Measurements from ENCODE around the gene PPHLN1.

PPHLN1 gene

GRCh38 chr12:42420395-42420794 is 94.4 kb downstream of the PPHLN1 start:
- H3K9me3 Mint-ChIP-seq, result no peaks in the 10 kb centered on the region

GRCh38 chr12:42421844-42422779 is 96.1 kb downstream of the PPHLN1 start:
- ATAC-seq (replicated peaks) (peak; percentile 77 to 86), DNase-seq (no peak)
- Mint-ChIP-seq H3K4me3 (no peak overlapping the region), H3K36me3 (peaks cover 10 to 38% of the 10 kb centered on the region in 2 donors), H3K9me3 (no peaks in the 10 kb centered on the region), H3K27ac (no peak overlapping the region), H3K4me1 (peaks cover 11 to 12% of the 10 kb centered on the region in 2 donors), H3K27me3 (no peaks in the 10 kb centered on the region)

More at GRCh38 chr12:42420395-42420794, 94.4 kb downstream of the PPHLN1 start:
- Mint-ChIP-seq H3K27ac (no peak overlapping the region), H3K4me3 (no peak overlapping the region), H3K27me3 (no peaks in the 10 kb centered on the region), H3K36me3 (peaks cover 14 to 40% of the 10 kb centered on the region in 2 donors), H3K4me1 (peaks cover 12 to 26% of the 10 kb centered on the region in 2 donors)
- DNase-seq, result no peak
- ATAC-seq (replicated peaks), result no peak

DNA sequence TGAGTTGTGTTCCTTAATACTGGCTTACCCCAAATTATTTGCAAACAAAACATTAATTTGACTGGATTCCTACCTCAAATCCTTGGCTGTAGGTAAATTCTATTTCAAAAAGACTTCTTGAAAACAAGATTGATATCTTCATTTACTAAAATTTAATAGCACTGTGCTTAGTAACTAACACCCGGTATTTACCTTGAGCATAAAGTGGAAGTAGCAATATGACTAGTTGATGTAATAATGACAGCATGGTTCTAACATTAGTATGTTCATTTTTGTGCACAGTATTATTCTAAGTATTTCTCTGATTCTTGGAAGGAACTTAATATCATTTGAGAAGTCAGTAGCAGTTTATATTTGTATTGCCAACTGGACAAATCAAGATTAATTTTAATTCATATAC is 96.8 kb downstream of the PPHLN1 start:
- peak in 1 of 2 donors; percentile 50 for ATAC-seq (replicated peaks)
- Mint-ChIP-seq H3K9me3 (no peaks in the 10 kb centered on the region), H3K4me3 (no peak overlapping the region), H3K4me1 (peaks cover 10 to 16% of the 10 kb centered on the region in 2 donors), H3K27ac (no peak overlapping the region), H3K36me3 (peaks cover 14 to 41% of the 10 kb centered on the region in 2 donors), H3K27me3 (no peaks in the 10 kb centered on the region)
- no peak for DNase-seq

- Mint-ChIP-seq H3K27me3 (no peaks in the 10 kb centered on the region), H3K4me3 (no peak overlapping the region), H3K36me3 (peaks cover 27 to 45% of the 10 kb centered on the region in 2 donors), H3K9me3 (no peaks in the 10 kb centered on the region), H3K27ac (no peak overlapping the region), H3K4me1 (peaks cover 6 to 13% of the 10 kb centered on the region in 2 donors)
- ATAC-seq (replicated peaks) (no peak), DNase-seq (no peak)
Measured at GRCh38 chr12:42426746-42427145, 100.8 kb downstream of the PPHLN1 start.

GRCh38 chr12:42428850-42429249 is 102.9 kb downstream of the PPHLN1 start:
- H3K4me3 Mint-ChIP-seq, result no peak overlapping the region
- DNase-seq, result no peak
- H3K27me3 Mint-ChIP-seq, result no peaks in the 10 kb centered on the region
- no peaks in the 10 kb centered on the region for H3K9me3 Mint-ChIP-seq
- H3K27ac Mint-ChIP-seq, result no peak overlapping the region
- no peak for ATAC-seq (replicated peaks)
- peaks cover 40 to 60% of the 10 kb centered on the region in 2 donors for H3K36me3 Mint-ChIP-seq
- peaks cover 6 to 7% of the 10 kb centered on the region in 2 donors for H3K4me1 Mint-ChIP-seq

DNA sequence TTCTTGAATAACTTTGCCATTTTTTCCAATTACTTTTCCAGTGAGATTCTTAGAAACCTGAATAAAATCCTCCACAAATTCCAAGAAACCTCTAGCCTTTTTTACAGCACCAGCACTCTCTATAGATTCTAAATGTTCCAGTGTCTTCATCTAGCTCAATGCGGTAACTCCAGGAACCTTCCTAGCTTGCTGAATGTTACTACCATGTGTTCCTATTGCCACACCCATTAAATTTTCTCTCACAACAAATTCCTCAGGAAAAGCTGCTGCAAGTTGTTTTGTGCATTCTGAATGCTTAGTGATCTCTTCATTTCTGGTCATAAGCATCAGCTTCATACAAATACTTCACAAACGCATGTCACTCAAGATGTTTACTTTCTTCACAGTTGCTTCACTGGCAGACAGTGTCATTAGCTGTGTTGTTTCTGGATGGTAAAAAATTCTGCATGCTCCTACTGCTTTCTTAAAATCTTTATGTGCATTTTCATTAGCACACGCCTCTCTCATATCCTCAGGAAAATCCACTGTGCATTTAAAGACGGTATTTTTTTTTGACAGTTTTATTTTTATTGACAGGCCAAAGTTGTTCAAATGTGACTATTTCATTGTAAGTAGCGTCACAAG is 106.7 kb downstream of the PPHLN1 start:
- no peak overlapping the region for H3K4me3 Mint-ChIP-seq
- H3K9me3 Mint-ChIP-seq, result no peaks in the 10 kb centered on the region
- H3K36me3 Mint-ChIP-seq, result peaks cover 31 to 58% of the 10 kb centered on the region in 2 donors
- peaks cover 9 to 14% of the 10 kb centered on the region in 2 donors for H3K4me1 Mint-ChIP-seq
- no peak for DNase-seq
- no peaks in the 10 kb centered on the region for H3K27me3 Mint-ChIP-seq
- ATAC-seq (replicated peaks), result no peak
- peak overlapping the region; percentile 10 for H3K27ac Mint-ChIP-seq

DNA sequence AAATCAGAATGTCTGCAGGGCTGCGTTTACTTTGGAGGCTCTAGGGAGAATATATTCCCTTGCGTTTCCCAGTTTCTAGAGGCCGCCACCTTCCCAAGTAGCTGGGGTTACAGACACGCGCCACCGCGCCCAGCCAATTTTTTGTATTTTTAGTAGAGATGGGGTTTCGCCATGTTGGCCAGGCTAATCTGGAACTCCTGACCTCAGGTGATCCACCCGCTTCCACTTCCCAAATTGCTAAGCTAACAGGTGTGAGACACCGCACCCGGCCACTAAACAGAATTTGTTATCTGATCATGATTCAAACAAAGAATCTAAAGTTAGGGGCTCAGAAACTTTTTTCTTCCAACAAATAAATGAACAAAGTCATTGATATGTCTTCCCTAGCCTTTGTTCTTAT is 114.6 kb downstream of the PPHLN1 start:
- Mint-ChIP-seq H3K27me3 (no peaks in the 10 kb centered on the region), H3K27ac (no peak overlapping the region)

GRCh38 chr12:42442311-42442759 is 116.4 kb downstream of the PPHLN1 start:
- Mint-ChIP-seq H3K27ac (no peak overlapping the region), H3K9me3 (peaks cover 0 to 13% of the 10 kb centered on the region in 2 donors), H3K36me3 (peaks cover 56 to 76% of the 10 kb centered on the region in 2 donors), H3K4me3 (no peak overlapping the region), H3K4me1 (peaks cover 5 to 12% of the 10 kb centered on the region in 2 donors), H3K27me3 (no peaks in the 10 kb centered on the region)
- no peak for DNase-seq
- no peak for ATAC-seq (replicated peaks)

More for the DNA sequence above, 114.6 kb downstream of the PPHLN1 start:
- DNase-seq (no peak), ATAC-seq (replicated peaks) (no peak)
- H3K9me3 Mint-ChIP-seq, result peaks cover 0 to 13% of the 10 kb centered on the region in 2 donors
- peaks cover 6 to 11% of the 10 kb centered on the region in 2 donors for H3K4me1 Mint-ChIP-seq
- peaks cover 47 to 73% of the 10 kb centered on the region in 2 donors for H3K36me3 Mint-ChIP-seq
- H3K4me3 Mint-ChIP-seq, result no peak overlapping the region

DNA sequence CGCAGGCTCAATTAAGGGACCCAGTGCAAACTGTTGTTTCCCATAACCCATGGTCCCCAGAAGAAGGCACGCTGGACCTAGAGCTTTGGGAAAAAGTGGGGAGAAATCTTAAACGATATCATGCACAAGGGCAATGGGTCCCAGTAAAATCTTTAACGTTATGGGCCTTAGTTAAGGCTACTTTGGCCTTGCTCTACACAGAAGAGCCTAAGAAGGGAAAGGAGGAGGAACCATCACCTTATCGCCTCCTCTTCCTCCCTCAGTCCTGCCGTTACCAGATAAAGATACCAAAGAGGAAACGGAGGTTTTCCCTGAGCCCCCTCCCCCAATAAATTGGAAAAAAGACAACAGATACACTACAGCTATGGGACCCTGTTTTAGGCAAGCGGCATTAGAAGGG is 116.9 kb downstream of the PPHLN1 start:
- peaks cover 5 to 17% of the 10 kb centered on the region in 2 donors for H3K4me1 Mint-ChIP-seq
- ATAC-seq (replicated peaks) (no peak), DNase-seq (no peak)
- no peaks in the 10 kb centered on the region for H3K27me3 Mint-ChIP-seq
- no peak overlapping the region for H3K27ac Mint-ChIP-seq
- H3K9me3 Mint-ChIP-seq, result peaks cover 0 to 13% of the 10 kb centered on the region in 2 donors
- no peak overlapping the region for H3K4me3 Mint-ChIP-seq
- peaks cover 58 to 78% of the 10 kb centered on the region in 2 donors for H3K36me3 Mint-ChIP-seq

GRCh38 chr12:42444192-42444943 is 118.4 kb downstream of the PPHLN1 start:
- Mint-ChIP-seq H3K4me3 (no peak overlapping the region), H3K4me1 (peaks cover 17 to 32% of the 10 kb centered on the region in 2 donors), H3K27me3 (no peaks in the 10 kb centered on the region), H3K27ac (no peak overlapping the region), H3K9me3 (peaks cover 3 to 13% of the 10 kb centered on the region in 2 donors), H3K36me3 (peaks cover 71 to 88% of the 10 kb centered on the region in 2 donors)
- DNase-seq (no peak), ATAC-seq (replicated peaks) (no peak)

DNA sequence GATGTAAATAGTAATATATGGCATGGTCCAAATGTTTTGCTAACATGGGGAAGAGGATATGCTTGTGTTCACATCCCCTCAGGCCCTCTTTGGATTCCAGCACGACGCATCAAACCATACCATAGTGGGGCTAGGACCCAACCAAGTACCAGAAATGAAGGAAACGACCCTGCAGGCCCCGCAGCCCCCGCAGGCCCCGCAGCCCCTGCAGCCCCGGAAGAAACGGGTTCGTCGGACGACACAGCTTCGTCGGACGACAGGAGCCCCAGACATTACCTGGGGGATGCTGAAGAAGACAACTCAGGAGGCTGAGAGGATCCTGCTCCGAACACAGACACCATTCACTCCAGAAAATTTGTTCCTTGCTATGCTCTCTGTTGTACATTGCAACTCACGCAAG is 119.9 kb downstream of the PPHLN1 start:
- Mint-ChIP-seq H3K27me3 (no peaks in the 10 kb centered on the region), H3K4me1 (peaks cover 27 to 47% of the 10 kb centered on the region in 2 donors), H3K36me3 (peaks cover 77 to 94% of the 10 kb centered on the region in 2 donors), H3K4me3 (no peak overlapping the region), H3K9me3 (peaks cover 3 to 13% of the 10 kb centered on the region in 2 donors), H3K27ac (no peak overlapping the region)
- ATAC-seq (replicated peaks), result no peak
- no peak for DNase-seq

DNA sequence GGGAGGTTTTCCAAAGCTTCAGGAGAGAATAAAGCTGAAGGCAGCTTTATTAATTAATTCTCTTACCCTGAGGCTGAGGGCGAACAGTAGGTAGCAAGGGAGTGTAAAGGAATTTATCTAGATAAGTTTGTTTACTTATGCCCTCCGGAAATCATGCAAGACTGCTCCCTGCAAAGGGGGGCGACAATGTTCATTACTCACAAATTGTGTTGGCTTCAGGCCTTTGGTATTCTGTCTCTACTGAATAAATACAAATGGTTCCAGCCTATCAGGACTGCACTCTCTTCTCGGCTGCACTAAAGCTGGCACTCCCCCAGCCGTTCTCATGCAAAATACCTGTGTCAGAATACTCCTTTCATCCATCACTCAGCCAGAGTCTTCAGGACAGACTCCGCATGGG is 120.8 kb downstream of the PPHLN1 start:
- Mint-ChIP-seq H3K27ac (no peak overlapping the region), H3K4me3 (no peak overlapping the region)

GRCh38 chr12:42447371-42447786 is 121.4 kb downstream of the PPHLN1 start:
- peaks cover 3 to 13% of the 10 kb centered on the region in 2 donors for H3K9me3 Mint-ChIP-seq
- DNase-seq (no peak), ATAC-seq (replicated peaks) (peak; percentile 22 to 26)
- H3K27me3 Mint-ChIP-seq, result no peaks in the 10 kb centered on the region
- peak overlapping the region in 1 of 2 donors; percentile 52 for H3K4me3 Mint-ChIP-seq
- peaks cover 69 to 81% of the 10 kb centered on the region in 2 donors for H3K36me3 Mint-ChIP-seq
- peaks cover 34 to 62% of the 10 kb centered on the region in 2 donors for H3K4me1 Mint-ChIP-seq
- no peak overlapping the region for H3K27ac Mint-ChIP-seq

More for the DNA sequence above, 120.8 kb downstream of the PPHLN1 start:
- Mint-ChIP-seq H3K27me3 (no peaks in the 10 kb centered on the region), H3K9me3 (peaks cover 3 to 13% of the 10 kb centered on the region in 2 donors), H3K4me1 (peaks cover 31 to 56% of the 10 kb centered on the region in 2 donors), H3K36me3 (peaks cover 74 to 87% of the 10 kb centered on the region in 2 donors)
- DNase-seq (no peak), ATAC-seq (replicated peaks) (no peak)

GRCh38 chr12:42448841-42449240 is 122.9 kb downstream of the PPHLN1 start:
- DNase-seq (no peak), ATAC-seq (replicated peaks) (peak in 1 of 2 donors; percentile 21)
- Mint-ChIP-seq H3K9me3 (peaks cover 3 to 9% of the 10 kb centered on the region in 2 donors), H3K4me3 (no peak overlapping the region), H3K36me3 (peaks cover 55 to 67% of the 10 kb centered on the region in 2 donors), H3K27me3 (no peaks in the 10 kb centered on the region), H3K27ac (no peak overlapping the region), H3K4me1 (peaks cover 41 to 77% of the 10 kb centered on the region in 2 donors)
